AG10803 (cell line): Measurements from ENCODE around the gene ARHGAP15.

Experiments used
- DNase-seq: peaks from one replicate; pipeline ENCODE4 v3.0.0; 2010; ENCODE audit warnings: low read depth
- H3K4me3 ChIP-seq: 2 replicates; pipeline ENCODE4 v1.5.1; 2011; ENCODE audit warnings: mild to moderate bottlenecking, low read length, control low read depth
- TF ChIP-seq, protein P1 (sequence below): conservative IDR thresholded peaks from 2 replicates; pipeline ENCODE4 v1.5.1; 2011; ENCODE audit warnings: mild to moderate bottlenecking, low read length, control low read depth, inconsistent platforms

ARHGAP15 gene

DNA sequence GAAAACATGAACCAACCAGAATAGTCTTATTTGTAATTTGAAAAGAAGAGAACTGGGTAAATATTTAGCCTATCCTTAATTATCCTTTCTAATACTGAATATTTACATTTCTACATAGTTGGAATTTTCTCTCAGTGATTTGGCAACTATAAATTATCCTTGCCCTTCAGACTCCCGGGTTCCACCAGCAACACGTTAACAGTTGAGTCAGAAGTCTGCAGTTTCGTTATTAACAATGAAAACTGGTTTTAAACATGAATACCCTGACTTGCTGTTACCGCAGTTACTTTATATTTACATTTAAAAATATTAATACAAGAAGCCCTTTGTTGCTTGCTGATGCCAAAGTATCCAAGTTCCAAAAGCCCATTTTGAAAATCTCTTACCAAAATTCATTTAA, 673.0 kb downstream of the ARHGAP15 start:
- TF ChIP-seq, protein P1, sequence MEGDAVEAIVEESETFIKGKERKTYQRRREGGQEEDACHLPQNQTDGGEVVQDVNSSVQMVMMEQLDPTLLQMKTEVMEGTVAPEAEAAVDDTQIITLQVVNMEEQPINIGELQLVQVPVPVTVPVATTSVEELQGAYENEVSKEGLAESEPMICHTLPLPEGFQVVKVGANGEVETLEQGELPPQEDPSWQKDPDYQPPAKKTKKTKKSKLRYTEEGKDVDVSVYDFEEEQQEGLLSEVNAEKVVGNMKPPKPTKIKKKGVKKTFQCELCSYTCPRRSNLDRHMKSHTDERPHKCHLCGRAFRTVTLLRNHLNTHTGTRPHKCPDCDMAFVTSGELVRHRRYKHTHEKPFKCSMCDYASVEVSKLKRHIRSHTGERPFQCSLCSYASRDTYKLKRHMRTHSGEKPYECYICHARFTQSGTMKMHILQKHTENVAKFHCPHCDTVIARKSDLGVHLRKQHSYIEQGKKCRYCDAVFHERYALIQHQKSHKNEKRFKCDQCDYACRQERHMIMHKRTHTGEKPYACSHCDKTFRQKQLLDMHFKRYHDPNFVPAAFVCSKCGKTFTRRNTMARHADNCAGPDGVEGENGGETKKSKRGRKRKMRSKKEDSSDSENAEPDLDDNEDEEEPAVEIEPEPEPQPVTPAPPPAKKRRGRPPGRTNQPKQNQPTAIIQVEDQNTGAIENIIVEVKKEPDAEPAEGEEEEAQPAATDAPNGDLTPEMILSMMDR = no peak
- peak; percentile 74 for DNase-seq
- H3K4me3 ChIP-seq = no peak overlapping the region

DNA sequence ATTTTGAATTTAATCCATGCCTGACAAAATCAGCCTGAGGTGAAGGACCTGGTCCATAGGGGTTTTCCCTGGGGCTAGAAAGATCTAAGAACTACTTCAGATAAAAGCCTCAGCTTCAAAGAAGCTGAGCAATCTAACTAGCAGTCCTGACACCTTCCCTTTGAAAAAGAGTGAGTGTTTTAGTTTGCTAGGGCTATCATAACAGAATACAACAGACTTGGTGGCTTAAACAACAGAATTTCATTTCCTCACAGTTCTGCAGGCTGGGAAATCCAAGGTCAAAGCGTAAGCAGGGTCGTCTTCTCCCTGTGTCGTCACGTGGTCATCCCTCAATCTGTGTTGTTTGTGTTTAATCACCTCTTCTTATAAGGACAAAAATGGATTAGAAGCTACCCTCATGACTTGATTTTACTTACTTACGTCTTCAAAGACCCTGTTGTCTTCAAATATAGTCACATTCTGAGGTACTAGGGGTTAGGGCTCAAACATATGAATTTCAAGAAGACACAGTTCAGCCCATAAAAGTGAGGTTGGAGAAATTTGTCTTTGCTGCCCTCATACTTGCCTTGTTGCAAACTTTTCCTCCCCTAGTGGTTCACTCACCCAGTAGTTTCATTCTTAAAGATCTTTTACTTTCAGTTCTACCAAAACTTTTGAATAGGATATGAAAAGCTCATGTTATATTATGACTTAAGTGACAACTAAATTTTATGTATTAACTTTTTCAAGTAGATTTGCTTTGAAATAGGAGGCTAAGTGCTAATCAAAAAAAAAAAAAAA, 673.8 kb downstream of the ARHGAP15 start:
- no peak for DNase-seq
- no peak overlapping the region for H3K4me3 ChIP-seq
- TF ChIP-seq, protein P1 = no peak; the same call in 1 of the 2 replicates

DNA sequence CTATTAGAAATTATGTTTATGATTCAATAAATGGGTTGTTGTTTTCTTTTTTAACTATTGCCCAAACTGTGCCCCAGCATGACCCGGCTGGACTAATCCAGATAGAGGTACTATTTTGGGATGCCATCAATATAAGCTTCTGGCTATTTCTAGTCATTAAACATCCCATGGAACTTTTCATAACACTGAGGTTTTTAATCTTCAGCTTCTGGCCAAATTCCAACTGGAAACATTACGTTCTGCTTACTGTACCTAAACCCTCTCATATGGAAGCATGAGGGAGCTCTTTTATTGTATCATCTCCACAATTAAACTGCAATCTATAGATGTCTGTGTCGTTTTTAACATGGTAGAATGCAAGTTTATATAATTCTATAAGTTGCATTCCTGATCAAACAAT, 674.7 kb downstream of the ARHGAP15 start:
- TF ChIP-seq, protein P1 = no peak
- DNase-seq = no peak
- H3K4me3 ChIP-seq = no peak overlapping the region

DNA sequence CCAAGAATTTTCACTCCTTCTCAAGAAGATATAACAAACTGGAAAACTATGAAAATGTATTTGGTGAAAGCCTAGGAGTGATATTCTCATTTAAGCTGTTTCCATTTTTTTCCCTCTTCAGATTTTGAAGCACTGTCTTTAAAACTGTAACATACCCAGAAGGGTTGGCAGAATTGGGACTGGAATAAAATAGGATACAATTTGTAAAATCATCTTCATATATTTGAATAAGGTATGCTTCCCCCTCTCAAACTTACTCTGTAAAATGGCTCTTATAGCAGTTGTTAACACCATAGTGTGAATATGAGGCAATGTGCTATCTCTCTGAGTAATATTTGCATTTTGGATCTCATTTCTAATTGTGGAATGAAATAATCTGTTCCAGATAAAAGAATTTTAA, 676.4 kb downstream of the ARHGAP15 start:
- TF ChIP-seq, protein P1 = no peak
- no peak overlapping the region for H3K4me3 ChIP-seq
- DNase-seq = no peak

DNA sequence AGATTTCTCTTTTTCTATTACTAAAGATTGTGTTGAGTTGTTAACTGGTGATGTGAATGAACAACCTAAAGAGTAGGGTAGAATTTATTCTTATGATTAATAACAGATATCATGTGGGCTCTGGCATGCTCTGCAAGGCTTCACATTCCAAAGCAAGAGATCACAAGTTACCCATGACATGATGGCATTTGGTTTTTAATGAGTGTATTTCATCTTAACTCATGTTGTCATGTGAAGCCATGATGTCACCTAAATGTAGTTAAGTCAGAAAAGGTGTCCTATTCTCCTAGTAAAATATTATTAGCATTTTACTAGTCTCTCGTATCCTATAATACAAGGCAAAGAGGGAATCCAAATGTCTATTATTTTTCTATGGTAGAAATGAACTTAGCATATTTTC, 678.0 kb downstream of the ARHGAP15 start:
- no peak overlapping the region for H3K4me3 ChIP-seq
- TF ChIP-seq, protein P1 = no peak
- peak; percentile 42 for DNase-seq

DNA sequence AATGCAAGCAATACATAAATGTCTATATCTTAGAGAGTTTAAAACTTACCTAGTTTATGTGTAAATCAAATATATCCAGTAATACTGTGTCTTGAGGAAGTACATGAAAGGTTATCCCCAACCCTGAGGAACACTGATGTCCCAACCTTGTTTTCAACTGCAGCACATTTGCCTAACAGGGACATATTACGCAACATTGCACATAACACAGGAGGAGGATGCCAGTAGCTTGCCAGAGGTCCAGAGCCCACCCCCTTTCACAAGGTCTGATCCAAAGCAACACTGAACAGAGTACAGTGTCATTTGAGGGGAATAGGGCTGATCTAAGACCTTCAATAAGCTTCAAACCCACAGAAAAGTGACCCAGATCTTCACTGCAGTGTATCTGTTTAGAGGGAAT, 678.5 kb downstream of the ARHGAP15 start:
- TF ChIP-seq, protein P1 = no peak
- DNase-seq = peak; percentile 44
- H3K4me3 ChIP-seq = no peak overlapping the region

DNA sequence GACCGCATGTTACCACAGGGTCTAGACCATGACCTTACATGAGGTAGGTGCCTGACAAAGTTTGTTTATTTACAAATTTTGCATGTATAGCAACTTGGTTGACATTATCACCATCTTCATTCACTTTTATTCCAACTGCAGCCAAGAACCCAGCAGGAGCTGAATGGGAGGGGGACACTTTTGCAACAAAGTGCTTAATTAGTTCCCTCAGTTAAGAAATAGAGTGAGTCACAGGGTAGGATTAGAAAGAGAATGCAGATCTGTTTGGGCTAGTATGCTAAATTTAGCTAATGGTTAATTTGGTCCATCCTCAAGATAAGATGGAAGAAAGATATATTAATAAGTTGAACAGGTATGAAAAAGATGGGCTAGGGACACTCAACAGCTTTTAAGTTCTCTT, 678.9 kb downstream of the ARHGAP15 start:
- peak; percentile 33 for DNase-seq
- no peak overlapping the region for H3K4me3 ChIP-seq
- TF ChIP-seq, protein P1 = no peak
